HG03439 (cell line): ENCODE results near the gene DENND4A.
"Not testable (repeated sequence)": the region's sequence is repeated elsewhere in the genome, so short reads cannot be mapped to it uniquely, and the experiment has no call there.

Source experiments
- ATAC-seq: cut with Tn5 transposase; IDR thresholded peaks from one replicate; pipeline ENCODE4 v1.9.1; 2021; ENCODE audit warnings: mild to moderate bottlenecking, moderate library complexity; ENCODE audit not compliant: unreplicated experiment

Gene DENND4A

GRCh38 chr15:65761210-65761926, 30.7 kb downstream of the DENND4A start:
- ATAC-seq, result no peak

DNA sequence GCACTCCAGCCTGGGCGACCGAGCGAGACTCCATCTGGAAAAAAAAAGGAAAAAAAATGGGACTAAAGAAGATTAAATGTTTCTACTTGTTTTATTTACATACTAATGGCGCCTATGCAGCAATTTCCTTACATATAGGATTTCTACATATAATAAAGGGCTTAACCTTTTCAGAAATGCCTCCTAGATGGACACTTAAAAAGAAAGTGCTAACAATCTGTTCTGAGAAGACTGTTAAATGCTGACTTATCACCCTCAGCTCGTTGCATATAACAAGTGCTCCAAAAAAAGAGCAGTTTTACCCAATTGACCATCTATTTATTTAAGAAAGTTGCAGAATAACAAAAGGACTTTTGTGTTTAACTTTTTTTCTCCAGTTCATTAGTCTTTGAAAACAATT, 32.7 kb downstream of the DENND4A start:
- no peak for ATAC-seq

- no peak for ATAC-seq
Observed at GRCh38 chr15:65758242-65758641, 33.9 kb downstream of the DENND4A start.

DNA sequence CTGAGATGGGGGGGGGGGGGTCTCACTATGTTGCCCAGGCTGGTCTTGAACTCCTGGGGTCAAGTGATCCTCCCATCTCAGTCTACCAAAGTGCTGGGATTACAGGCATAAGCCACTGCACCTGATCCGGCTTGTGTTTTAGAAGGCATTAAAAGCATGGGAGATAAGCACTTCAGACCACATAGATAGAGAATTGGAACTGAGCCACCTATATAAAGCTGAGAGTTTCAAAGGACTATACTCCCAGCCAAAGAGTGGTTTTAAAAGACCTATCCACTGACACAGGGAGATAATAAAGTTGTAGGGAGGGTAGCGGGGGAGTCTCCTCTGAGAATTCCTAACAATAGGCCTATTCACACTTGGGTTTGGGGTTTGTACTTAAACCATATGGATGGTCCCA, 34.8 kb downstream of the DENND4A start:
- ATAC-seq, result no peak

- ATAC-seq, result no peak
Observed at GRCh38 chr15:65752151-65752700, 39.9 kb downstream of the DENND4A start.

GRCh38 chr15:65751431-65751830, 40.7 kb downstream of the DENND4A start:
- ATAC-seq, result no peak

GRCh38 chr15:65747265-65747664, 44.8 kb downstream of the DENND4A start:
- no peak for ATAC-seq

DNA sequence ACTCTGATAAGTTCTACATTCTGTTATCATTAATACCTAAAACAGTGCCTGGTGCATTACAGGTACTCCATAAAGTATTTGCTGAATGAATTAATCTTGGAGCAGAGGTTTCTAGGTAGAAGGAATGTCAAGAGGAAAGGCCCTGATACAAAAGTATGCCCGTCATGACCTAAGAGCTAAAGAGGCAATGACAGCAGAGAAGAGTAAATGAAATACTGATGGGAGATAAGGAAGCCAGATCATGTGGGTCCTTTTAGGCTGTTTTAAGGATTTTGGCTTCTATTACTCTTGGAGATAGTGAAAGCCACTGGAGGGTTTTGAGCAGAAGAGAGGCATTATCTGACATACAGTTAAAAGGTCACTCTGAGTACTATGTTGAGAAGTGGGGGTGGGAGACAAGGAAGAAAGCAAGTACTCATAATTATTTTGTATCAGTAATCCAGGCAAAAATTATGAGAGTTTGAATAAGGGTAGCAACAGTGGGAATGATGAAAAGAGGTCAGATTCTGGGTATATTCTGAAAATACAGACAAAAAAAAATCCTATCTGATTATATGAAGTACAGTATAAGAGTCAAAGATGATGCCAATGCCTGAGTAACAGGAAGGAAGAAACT, 48.3 kb downstream of the DENND4A start:
- ATAC-seq, result no peak

DNA sequence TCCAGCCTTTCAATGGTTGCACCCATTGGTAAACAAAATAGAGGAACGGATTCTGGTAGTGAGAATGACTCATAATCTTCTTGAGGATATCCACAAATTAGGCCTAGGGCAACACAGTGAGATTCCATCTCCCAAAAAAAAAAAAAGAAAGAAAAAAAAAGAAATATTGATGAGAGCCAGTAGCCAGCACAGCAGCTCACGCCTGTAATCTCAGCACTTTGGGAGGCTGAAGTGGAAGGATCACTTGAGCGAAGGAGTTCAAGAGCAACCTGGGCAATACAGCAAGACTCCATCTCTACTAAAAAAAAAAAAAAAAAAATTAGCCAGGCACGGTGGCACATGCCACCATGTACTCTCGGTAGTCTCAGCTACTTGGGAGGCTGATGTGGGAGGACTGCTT, 51.9 kb downstream of the DENND4A start:
- ATAC-seq, result no peak

DNA sequence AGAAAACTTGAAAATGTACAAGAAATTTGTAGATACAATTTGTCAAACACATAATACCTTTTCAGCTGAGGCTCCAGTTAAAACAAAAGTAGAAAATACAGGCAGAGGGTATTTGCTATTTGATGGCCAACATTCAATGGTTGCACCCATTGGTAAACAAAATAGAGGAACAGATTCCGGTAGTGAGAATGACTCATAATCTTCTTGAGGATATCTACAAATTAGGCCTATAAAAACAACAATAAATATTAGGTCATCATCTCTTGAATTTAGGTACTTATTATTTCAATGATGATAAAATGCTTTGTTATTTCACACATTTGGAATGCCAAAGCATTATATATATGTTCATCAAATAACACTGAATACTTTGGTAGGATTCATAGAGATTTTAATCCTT, 53.4 kb downstream of the DENND4A start:
- ATAC-seq, result no peak

DNA sequence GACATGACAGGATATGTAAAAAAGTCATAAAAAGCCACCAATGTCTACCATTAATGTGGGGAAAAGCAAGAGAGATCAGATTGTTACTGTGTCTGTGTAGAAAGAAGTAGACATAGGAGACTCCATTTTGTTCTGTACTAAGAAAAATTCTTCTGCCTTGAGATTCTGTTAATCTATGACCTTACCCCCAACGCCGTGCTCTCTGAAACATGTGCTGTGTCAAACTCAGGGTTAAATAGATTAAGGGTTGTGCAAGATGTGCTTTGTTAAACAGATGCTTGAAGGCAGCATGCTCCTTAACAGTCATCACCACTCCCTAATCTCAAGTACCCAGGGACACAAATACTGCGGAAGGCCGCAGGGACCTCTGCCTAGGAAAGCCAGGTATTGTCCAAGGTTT, 58.5 kb downstream of the DENND4A start:
- ATAC-seq, result not testable (repeated sequence)

DNA sequence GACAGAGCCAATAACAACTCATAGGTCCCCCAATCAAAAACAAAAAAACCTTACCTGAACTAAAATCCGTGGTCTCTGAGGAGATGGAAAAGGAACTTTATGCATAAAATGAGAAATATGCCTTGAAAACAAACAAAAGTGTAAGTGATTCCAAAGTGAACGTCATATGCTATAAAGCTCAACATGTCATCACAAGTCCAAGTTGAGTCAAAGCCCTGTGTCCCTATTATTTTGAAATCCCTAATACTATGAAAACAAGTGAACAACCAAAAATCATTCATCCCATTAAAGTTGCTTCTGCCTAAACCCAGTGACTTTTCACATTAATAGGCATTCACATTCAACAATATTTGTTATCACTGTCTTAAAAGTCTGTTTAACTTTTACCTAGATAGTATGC, 59.4 kb downstream of the DENND4A start:
- no peak for ATAC-seq

DNA sequence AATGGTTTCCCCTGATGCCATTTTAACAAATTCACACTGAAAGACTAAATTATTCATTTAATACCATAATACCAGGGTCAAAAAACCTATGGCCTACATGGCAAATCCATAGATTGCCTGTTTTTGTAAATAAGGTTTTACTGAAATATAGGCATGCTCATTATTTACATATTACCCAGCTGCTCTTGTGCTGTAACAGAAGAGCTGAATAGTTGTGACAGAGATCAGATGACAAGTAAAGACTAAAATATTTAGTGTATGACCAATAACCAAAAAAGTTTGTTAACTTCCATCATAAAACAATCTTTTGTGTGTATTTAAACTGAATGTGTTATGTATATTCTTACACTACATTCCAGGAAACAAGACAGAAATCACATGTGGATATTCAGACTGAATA, 60.2 kb downstream of the DENND4A start:
- ATAC-seq, result no peak

GRCh38 chr15:65730549-65731172, 61.4 kb downstream of the DENND4A start:
- no peak for ATAC-seq

DNA sequence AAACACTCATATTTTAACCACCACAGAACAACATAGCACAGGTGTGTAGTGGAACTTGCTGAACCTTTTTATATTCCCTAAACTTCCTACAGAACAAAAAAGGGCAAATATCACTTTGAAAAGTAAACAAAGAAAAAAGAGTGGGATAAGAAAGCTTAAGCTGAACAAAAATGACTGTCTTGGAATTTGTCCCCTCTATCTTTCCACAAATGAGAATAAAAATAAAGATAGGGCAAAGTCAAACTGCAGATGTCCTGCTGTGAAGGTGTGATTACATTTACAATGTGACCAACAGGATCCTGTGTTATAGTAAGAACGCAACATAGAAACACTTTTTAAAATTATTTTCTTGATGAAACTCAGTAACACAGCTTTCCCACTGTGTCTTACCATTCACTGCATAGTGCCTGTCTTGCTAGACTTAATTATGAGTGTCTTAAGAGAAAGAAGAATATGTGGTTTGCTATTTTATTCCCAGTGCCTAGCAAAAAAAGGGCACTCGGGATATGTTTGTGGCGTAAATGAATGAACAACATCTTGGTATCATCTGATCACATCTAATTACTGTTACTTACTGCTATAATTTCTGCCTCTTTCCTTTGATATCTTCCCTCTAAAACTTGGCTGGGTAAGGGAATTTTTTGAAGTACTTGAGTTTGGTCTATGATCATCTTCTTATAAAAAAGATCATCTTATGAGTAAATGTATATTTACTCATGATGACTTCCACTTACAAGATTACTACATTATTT, 67.5 kb downstream of the DENND4A start:
- ATAC-seq, result no peak

DNA sequence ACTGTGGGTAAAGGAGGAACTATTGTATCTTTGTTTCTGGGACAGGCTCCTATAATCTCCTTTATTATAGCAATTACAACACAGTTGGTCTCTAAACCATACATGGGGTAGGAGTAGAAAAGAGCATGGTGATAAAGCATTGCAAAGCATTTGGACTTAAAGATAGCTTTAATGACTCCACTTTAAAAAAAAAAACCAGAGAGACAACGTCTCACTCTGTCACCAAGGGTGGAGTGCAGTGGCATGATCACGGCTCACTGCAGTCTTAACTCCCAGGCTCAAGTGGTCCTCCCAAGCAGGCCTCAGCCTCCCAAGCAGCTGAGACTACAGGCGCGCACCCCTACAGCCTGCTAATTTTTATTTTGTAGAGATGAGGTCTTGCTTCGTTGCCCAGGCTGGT, 68.2 kb downstream of the DENND4A start:
- ATAC-seq, result no peak

- no peak for ATAC-seq
Observed at GRCh38 chr15:65722191-65722590, 69.9 kb downstream of the DENND4A start.

GRCh38 chr15:65712415-65712814, 79.7 kb downstream of the DENND4A start:
- no peak for ATAC-seq

- ATAC-seq, result no peak
Observed at GRCh38 chr15:65695081-65695480, 97.0 kb downstream of the DENND4A start.

GRCh38 chr15:65690778-65691177, 101.3 kb downstream of the DENND4A start:
- ATAC-seq, result no peak

DNA sequence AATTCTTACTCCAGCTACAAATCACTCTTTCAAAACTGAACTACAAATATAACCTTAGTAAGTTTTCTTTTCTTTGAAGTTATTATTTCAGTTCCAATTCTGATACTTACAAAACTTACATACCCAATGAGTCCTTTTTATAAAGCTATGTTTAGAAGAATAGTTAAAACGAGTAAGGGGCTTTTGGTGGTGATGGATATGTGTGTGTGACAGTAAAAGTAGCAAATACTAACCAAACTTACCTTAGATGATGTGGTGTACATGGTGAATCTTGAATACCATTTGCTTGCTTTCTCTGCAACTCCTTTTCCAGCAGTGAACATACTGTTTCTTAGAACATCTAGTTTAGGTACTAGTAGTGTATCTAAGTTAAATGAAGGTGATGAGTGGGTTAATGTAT, 101.9 kb downstream of the DENND4A start:
- ATAC-seq, result no peak
